ENCODE results near the gene CBLB. TPM values are rescaled to one million over a fixed set of nuclear protein-coding genes. Genes with fewer than 3 reads are reported as not detected.

The CBLB gene
- total and polyA plus RNA-seq, 2 experiments from 2014 or later: 20.5 to 47.7 TPM

DNA sequence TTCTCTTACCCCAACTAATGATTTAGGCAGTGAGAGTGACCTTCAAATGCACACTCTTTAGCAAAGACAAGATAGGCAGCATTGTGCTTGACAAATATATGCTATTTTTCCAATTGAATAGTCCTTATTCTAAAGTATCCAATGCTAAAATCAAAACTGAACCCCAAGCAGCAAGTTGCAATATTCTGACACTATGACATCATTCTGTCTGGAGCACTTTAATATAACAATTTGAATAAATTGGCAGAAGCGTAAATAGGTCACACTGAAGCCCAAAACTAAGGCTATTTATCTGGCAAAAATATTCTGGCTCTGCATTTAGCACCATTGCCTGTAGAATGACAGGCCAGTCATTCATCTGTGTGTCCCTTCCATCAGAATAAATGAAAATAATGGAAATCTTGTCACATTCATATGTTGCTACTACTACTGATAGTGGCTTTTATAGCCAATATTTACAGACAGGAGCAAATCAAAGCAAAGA lies 2.9 kb downstream of the CBLB start:
- peaks cover 73% of the 10 kb centered on the region for H3K79me2 ChIP-seq (replicated peaks; ENCODE audit: insufficient read depth)
- no peaks in the 10 kb centered on the region for H3F3A ChIP-seq (replicated peaks; ENCODE audit: low read depth)
- H3K27ac ChIP-seq (ENCODE audit: low read depth): no peak overlapping the region
- H3K36me3 ChIP-seq (ENCODE audit: insufficient read depth): no peaks in the 10 kb centered on the region
- H3K36me3 Mint-ChIP-seq (ENCODE audit: low read depth): peaks cover 9% of the 10 kb centered on the region; the same call in 1 of the 3 replicates
- peaks cover 2% of the 10 kb centered on the region for H3K27me3 Mint-ChIP-seq (ENCODE audit: insufficient read depth, low read depth, poor library complexity)
- TF ChIP-seq NANOG (IDR thresholded peaks at IDR 0.05; ENCODE audit: borderline replicate concordance): no peak
- TF ChIP-seq, protein P1, sequence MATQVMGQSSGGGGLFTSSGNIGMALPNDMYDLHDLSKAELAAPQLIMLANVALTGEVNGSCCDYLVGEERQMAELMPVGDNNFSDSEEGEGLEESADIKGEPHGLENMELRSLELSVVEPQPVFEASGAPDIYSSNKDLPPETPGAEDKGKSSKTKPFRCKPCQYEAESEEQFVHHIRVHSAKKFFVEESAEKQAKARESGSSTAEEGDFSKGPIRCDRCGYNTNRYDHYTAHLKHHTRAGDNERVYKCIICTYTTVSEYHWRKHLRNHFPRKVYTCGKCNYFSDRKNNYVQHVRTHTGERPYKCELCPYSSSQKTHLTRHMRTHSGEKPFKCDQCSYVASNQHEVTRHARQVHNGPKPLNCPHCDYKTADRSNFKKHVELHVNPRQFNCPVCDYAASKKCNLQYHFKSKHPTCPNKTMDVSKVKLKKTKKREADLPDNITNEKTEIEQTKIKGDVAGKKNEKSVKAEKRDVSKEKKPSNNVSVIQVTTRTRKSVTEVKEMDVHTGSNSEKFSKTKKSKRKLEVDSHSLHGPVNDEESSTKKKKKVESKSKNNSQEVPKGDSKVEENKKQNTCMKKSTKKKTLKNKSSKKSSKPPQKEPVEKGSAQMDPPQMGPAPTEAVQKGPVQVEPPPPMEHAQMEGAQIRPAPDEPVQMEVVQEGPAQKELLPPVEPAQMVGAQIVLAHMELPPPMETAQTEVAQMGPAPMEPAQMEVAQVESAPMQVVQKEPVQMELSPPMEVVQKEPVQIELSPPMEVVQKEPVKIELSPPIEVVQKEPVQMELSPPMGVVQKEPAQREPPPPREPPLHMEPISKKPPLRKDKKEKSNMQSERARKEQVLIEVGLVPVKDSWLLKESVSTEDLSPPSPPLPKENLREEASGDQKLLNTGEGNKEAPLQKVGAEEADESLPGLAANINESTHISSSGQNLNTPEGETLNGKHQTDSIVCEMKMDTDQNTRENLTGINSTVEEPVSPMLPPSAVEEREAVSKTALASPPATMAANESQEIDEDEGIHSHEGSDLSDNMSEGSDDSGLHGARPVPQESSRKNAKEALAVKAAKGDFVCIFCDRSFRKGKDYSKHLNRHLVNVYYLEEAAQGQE (IDR thresholded peaks at IDR 0.05; ENCODE audit: unreplicated experiment): no peak
- TF ChIP-seq, protein P2, sequence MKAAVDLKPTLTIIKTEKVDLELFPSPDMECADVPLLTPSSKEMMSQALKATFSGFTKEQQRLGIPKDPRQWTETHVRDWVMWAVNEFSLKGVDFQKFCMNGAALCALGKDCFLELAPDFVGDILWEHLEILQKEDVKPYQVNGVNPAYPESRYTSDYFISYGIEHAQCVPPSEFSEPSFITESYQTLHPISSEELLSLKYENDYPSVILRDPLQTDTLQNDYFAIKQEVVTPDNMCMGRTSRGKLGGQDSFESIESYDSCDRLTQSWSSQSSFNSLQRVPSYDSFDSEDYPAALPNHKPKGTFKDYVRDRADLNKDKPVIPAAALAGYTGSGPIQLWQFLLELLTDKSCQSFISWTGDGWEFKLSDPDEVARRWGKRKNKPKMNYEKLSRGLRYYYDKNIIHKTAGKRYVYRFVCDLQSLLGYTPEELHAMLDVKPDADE (IDR thresholded peaks at IDR 0.05): no peak
- no peak for TF ChIP-seq POLR2AphosphoS5 (IDR thresholded peaks at IDR 0.05; ENCODE audit: low read depth)
- TF ChIP-seq EZH2phosphoT487 (IDR thresholded peaks at IDR 0.05; ENCODE audit: unreplicated experiment): no peak
- TF ChIP-seq EZH2 (IDR thresholded peaks at IDR 0.05; ENCODE audit: low read depth, unreplicated experiment): no peak
- TF ChIP-seq JUNB (IDR thresholded peaks at IDR 0.05; ENCODE audit: unreplicated experiment): no peak
- TF ChIP-seq, protein P3, sequence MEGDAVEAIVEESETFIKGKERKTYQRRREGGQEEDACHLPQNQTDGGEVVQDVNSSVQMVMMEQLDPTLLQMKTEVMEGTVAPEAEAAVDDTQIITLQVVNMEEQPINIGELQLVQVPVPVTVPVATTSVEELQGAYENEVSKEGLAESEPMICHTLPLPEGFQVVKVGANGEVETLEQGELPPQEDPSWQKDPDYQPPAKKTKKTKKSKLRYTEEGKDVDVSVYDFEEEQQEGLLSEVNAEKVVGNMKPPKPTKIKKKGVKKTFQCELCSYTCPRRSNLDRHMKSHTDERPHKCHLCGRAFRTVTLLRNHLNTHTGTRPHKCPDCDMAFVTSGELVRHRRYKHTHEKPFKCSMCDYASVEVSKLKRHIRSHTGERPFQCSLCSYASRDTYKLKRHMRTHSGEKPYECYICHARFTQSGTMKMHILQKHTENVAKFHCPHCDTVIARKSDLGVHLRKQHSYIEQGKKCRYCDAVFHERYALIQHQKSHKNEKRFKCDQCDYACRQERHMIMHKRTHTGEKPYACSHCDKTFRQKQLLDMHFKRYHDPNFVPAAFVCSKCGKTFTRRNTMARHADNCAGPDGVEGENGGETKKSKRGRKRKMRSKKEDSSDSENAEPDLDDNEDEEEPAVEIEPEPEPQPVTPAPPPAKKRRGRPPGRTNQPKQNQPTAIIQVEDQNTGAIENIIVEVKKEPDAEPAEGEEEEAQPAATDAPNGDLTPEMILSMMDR (conservative IDR thresholded peaks at IDR 0.05; ENCODE audit: low read depth in 2 of 2): no peak
- no peak for TF ChIP-seq ZNF114 (CRISPR knock-in tag; IDR thresholded peaks at IDR 0.05)
- TF ChIP-seq, protein P4, sequence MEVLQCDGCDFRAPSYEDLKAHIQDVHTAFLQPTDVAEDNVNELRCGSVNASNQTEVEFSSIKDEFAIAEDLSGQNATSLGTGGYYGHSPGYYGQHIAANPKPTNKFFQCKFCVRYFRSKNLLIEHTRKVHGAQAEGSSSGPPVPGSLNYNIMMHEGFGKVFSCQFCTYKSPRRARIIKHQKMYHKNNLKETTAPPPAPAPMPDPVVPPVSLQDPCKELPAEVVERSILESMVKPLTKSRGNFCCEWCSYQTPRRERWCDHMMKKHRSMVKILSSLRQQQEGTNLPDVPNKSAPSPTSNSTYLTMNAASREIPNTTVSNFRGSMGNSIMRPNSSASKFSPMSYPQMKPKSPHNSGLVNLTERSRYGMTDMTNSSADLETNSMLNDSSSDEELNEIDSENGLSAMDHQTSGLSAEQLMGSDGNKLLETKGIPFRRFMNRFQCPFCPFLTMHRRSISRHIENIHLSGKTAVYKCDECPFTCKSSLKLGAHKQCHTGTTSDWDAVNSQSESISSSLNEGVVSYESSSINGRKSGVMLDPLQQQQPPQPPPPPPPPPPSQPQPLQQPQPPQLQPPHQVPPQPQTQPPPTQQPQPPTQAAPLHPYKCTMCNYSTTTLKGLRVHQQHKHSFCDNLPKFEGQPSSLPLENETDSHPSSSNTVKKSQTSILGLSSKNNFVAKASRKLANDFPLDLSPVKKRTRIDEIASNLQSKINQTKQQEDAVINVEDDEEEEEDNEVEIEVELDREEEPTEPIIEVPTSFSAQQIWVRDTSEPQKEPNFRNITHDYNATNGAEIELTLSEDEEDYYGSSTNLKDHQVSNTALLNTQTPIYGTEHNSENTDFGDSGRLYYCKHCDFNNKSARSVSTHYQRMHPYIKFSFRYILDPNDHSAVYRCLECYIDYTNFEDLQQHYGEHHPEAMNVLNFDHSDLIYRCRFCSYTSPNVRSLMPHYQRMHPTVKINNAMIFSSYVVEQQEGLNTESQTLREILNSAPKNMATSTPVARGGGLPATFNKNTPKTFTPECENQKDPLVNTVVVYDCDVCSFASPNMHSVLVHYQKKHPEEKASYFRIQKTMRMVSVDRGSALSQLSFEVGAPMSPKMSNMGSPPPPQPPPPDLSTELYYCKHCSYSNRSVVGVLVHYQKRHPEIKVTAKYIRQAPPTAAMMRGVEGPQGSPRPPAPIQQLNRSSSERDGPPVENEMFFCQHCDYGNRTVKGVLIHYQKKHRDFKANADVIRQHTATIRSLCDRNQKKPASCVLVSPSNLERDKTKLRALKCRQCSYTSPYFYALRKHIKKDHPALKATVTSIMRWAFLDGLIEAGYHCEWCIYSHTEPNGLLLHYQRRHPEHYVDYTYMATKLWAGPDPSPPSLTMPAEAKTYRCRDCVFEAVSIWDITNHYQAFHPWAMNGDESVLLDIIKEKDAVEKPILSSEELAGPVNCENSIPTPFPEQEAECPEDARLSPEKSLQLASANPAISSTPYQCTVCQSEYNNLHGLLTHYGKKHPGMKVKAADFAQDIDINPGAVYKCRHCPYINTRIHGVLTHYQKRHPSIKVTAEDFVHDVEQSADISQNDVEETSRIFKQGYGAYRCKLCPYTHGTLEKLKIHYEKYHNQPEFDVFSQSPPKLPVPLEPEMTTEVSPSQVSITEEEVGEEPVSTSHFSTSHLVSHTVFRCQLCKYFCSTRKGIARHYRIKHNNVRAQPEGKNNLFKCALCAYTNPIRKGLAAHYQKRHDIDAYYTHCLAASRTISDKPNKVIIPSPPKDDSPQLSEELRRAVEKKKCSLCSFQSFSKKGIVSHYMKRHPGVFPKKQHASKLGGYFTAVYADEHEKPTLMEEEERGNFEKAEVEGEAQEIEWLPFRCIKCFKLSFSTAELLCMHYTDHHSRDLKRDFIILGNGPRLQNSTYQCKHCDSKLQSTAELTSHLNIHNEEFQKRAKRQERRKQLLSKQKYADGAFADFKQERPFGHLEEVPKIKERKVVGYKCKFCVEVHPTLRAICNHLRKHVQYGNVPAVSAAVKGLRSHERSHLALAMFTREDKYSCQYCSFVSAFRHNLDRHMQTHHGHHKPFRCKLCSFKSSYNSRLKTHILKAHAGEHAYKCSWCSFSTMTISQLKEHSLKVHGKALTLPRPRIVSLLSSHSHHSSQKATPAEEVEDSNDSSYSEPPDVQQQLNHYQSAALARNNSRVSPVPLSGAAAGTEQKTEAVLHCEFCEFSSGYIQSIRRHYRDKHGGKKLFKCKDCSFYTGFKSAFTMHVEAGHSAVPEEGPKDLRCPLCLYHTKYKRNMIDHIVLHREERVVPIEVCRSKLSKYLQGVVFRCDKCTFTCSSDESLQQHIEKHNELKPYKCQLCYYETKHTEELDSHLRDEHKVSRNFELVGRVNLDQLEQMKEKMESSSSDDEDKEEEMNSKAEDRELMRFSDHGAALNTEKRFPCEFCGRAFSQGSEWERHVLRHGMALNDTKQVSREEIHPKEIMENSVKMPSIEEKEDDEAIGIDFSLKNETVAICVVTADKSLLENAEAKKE (CRISPR knock-in tag; IDR thresholded peaks at IDR 0.05): no peak
- no peak for TF ChIP-seq STAT1 (IDR thresholded peaks at IDR 0.05; ENCODE audit: unreplicated experiment)
- TF ChIP-seq ZNF331 (CRISPR knock-in tag; IDR thresholded peaks at IDR 0.05; ENCODE audit: low read depth): no peak
- H3K4me1 Mint-ChIP-seq: peaks cover 31% of the 10 kb centered on the region
- H3K9me3 Mint-ChIP-seq: no peaks in the 10 kb centered on the region
- no peak for DNase-seq (ENCODE audit: low spot score)
- no peaks in the 10 kb centered on the region for H4K20me1 ChIP-seq (replicated peaks; ENCODE audit: insufficient read depth)
- ATAC-seq: no peak
- no peak overlapping the region for H3K4me3 ChIP-seq
- H3K4me3 Mint-ChIP-seq: no peak overlapping the region
- H3K27ac Mint-ChIP-seq: no peak overlapping the region
- no peaks in the 10 kb centered on the region for H3K27me3 ChIP-seq (ENCODE audit: insufficient read depth)
- H3K4me1 ChIP-seq (ENCODE audit: insufficient read depth): peaks cover 20% of the 10 kb centered on the region
- no peaks in the 10 kb centered on the region for H3K9me2 ChIP-seq (ENCODE audit: insufficient read depth)
- peak overlapping the region; percentile 72 for H3K4me2 ChIP-seq
- no peak overlapping the region for H2AFZ ChIP-seq

All from GM23338 (cell line).